Neural cell (in vitro differentiated cells): ENCODE results near the gene OR52A5. TPM values are rescaled to one million over a fixed set of nuclear protein-coding genes. Genes with fewer than 3 reads are reported as not detected.

Experiments used
- H2AFZ ChIP-seq: fragments of 200-600, 300-800 bp; sonication (generic), shearing (Covaris generic); 2 replicates; pipeline ENCODE4 v1.6.0; 2014; ENCODE audit warnings: low read depth, mild to moderate bottlenecking, antibody characterized with exemption, low read length, moderate library complexity
- H3F3A ChIP-seq: fragments of 200-600 bp; shearing (Covaris generic); 2 replicates; pipeline ENCODE4 v1.6.1; 2016; ENCODE audit warnings: mild to moderate bottlenecking, moderate library complexity, mixed read lengths, antibody characterized with exemption, low read length; ENCODE audit not compliant: insufficient read depth, poor library complexity, severe bottlenecking
- H3K27ac ChIP-seq: fragments of 200-600, 300-800 bp; sonication (generic), shearing (Covaris generic); 2 replicates; pipeline ENCODE4 v1.5.1; 2014; ENCODE audit warnings: mild to moderate bottlenecking, low read length, moderate library complexity
- H3K27me3 ChIP-seq: fragments of 300-800, 200-600 bp; sonication (generic), shearing (Covaris generic); 2 replicates; pipeline ENCODE4 v1.6.0; 2014; ENCODE audit warnings: mild to moderate bottlenecking, low read depth, low read length, moderate library complexity; ENCODE audit not compliant: insufficient read depth
- H3K36me3 ChIP-seq: fragments of 300-800, 200-600 bp; sonication (generic), shearing (Covaris generic); 2 replicates; pipeline ENCODE4 v1.5.1; 2014; ENCODE audit warnings: mild to moderate bottlenecking, antibody characterized with exemption, low read length, moderate library complexity; ENCODE audit not compliant: insufficient read depth
- H3K4me2 ChIP-seq: fragments of 300-800, 200-600 bp; sonication (generic), shearing (Covaris generic); 2 replicates; pipeline ENCODE4 v1.6.0; 2014; ENCODE audit warnings: mild to moderate bottlenecking, low read length
- H3K4me3 ChIP-seq: fragments of 300-800, 200-600 bp; sonication (generic), shearing (Covaris generic); 2 replicates; pipeline ENCODE4 v1.5.1; 2014; ENCODE audit warnings: mild to moderate bottlenecking, low read length, moderate library complexity
- H3K79me2 ChIP-seq: fragments of 200-600 bp; shearing (Covaris generic); replicated peaks from 2 replicates; pipeline ENCODE4 v1.6.0; 2014; ENCODE audit warnings: mild to moderate bottlenecking, low read length, moderate library complexity; ENCODE audit not compliant: insufficient read depth
- H3K9ac ChIP-seq: fragments of 300-800, 200-600 bp; sonication (generic), shearing (Covaris generic); 2 replicates; pipeline ENCODE4 v1.6.1; 2016; ENCODE audit warnings: mild to moderate bottlenecking, low read length, mixed read lengths
- H3K9me2 ChIP-seq: fragments of 200-600 bp; shearing (Covaris generic); 2 replicates; pipeline ENCODE4 v1.6.1; 2016; ENCODE audit warnings: mild to moderate bottlenecking, low read length, mixed read lengths; ENCODE audit not compliant: insufficient read depth
- H3K9me3 ChIP-seq: fragments of 200-600, 300-800 bp; sonication (generic), shearing (Covaris generic); 2 replicates; pipeline ENCODE4 v1.6.1; 2016; ENCODE audit warnings: mild to moderate bottlenecking, mixed run types, low read length, moderate library complexity, mixed read lengths
- H4K20me1 ChIP-seq: fragments of 200-600 bp; shearing (Covaris generic); 2 replicates; pipeline ENCODE4 v1.6.1; 2016; ENCODE audit warnings: mild to moderate bottlenecking, mixed run types; ENCODE audit not compliant: insufficient read depth
- CTCF ChIP-seq: fragments of 450-650 bp; IDR thresholded peaks from 2 replicates; pipeline ENCODE4 v1.5.1; 2014; ENCODE audit warnings: antibody characterized with exemption, mild to moderate bottlenecking, moderate library complexity; ENCODE audit not compliant: poor library complexity, severe bottlenecking
- EP300 ChIP-seq: fragments of 450-650 bp; conservative IDR thresholded peaks from 2 replicates; pipeline ENCODE4 v1.6.1; 2014; ENCODE audit warnings: antibody characterized with exemption, mild to moderate bottlenecking, moderate library complexity; ENCODE audit not compliant: poor library complexity, severe bottlenecking
- EZH2 ChIP-seq: fragments of 200-600, 300-800 bp; shearing (Covaris generic), sonication (generic); IDR thresholded peaks from 2 replicates; pipeline ENCODE4 v1.6.1; 2014; ENCODE audit warnings: antibody characterized with exemption, low read length, borderline replicate concordance, mild to moderate bottlenecking; ENCODE audit not compliant: insufficient read depth, poor library complexity, severe bottlenecking
- MXI1 ChIP-seq: fragments of 450-650 bp; conservative IDR thresholded peaks from 2 replicates; pipeline ENCODE4 v1.6.1; 2014; ENCODE audit warnings: antibody characterized with exemption, mild to moderate bottlenecking; ENCODE audit not compliant: poor library complexity, severe bottlenecking
- POLR2AphosphoS5 ChIP-seq: IDR thresholded peaks from 2 replicates; pipeline ENCODE4 v1.6.1; 2012
- RAD21 ChIP-seq: fragments of 450-650 bp; conservative IDR thresholded peaks from 2 replicates; pipeline ENCODE4 v1.6.1; 2014; ENCODE audit warnings: antibody characterized with exemption, mild to moderate bottlenecking, moderate library complexity
- SMC3 ChIP-seq: fragments of 450-650 bp; conservative IDR thresholded peaks from 2 replicates; pipeline ENCODE4 v1.6.1; 2014; ENCODE audit warnings: antibody characterized with exemption, mild to moderate bottlenecking, moderate library complexity; ENCODE audit not compliant: poor library complexity
- TAF1 ChIP-seq: IDR thresholded peaks from 2 replicates; pipeline ENCODE4 v1.6.1; 2012; ENCODE audit warnings: low read depth
- polyA plus RNA-seq: library from polyadenylated mRNA; depleted of rRNA; stranded (reverse); fragments of >200 nt; gene quantifications from 2 replicates; pipeline ENCODE4 v1.2.3, GENCODE V29; 2014
- TF ChIP-seq, protein P1 (sequence below): IDR thresholded peaks from 2 replicates; pipeline ENCODE4 v1.6.1; 2012; ENCODE audit warnings: borderline replicate concordance

The OR52A5 gene
- polyA plus RNA-seq, 1 donor from 2014 or later: not detected

DNA sequence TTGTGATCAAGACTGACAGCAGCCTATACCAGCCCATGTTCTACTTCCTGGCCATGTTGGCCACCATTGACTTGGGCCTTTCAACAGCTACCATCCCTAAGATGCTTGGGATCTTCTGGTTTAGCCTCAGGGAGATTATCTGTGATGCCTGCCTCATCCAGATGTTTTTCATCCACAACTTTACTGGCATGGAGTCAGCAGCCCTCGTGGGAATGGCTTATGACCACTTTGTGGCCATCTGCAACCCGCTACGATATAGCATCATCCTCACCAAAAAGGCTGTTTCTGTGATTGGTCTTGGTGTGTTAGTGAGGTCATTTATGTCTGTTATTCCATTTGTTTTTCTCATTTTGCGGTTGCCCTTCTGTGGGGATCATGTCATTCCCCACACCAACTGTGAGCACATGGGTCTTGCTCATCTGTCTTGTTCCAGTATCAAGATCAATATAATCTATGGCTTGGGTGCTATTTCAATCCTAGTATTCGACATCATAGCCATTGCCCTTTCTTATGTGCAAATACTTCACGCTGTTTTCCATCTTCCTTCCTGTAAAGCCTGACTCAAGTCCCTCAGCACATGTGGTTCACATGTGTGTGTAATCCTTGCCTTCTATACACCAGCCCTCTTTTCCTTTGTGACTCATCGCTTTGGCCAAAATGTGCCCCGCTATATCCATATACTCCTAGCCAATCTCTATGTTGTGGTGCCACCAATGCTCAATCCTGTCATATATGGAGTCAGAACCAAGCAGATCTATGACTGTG, 45.2 kb downstream of the OR52A5 start:
- Histone ChIP-seq H3K27ac (no peak overlapping the region), H3K9me2 (no peaks in the 10 kb centered on the region), H3K9ac (no peak overlapping the region), H3K36me3 (no peaks in the 10 kb centered on the region), H3K4me3 (no peak overlapping the region), H4K20me1 (no peaks in the 10 kb centered on the region), H3K79me2 (no peaks in the 10 kb centered on the region), H2AFZ (no peak overlapping the region), H3K9me3 (no peaks in the 10 kb centered on the region), H3K4me2 (no peak overlapping the region), H3F3A (no peaks in the 10 kb centered on the region), H3K27me3 (no peaks in the 10 kb centered on the region)
- TF ChIP-seq SMC3 (no peak), MXI1 (no peak), EZH2 (no peak), RAD21 (no peak), CTCF (no peak), POLR2AphosphoS5 (no peak), EP300 (no peak), TAF1 (no peak)
- TF ChIP-seq, protein P1, sequence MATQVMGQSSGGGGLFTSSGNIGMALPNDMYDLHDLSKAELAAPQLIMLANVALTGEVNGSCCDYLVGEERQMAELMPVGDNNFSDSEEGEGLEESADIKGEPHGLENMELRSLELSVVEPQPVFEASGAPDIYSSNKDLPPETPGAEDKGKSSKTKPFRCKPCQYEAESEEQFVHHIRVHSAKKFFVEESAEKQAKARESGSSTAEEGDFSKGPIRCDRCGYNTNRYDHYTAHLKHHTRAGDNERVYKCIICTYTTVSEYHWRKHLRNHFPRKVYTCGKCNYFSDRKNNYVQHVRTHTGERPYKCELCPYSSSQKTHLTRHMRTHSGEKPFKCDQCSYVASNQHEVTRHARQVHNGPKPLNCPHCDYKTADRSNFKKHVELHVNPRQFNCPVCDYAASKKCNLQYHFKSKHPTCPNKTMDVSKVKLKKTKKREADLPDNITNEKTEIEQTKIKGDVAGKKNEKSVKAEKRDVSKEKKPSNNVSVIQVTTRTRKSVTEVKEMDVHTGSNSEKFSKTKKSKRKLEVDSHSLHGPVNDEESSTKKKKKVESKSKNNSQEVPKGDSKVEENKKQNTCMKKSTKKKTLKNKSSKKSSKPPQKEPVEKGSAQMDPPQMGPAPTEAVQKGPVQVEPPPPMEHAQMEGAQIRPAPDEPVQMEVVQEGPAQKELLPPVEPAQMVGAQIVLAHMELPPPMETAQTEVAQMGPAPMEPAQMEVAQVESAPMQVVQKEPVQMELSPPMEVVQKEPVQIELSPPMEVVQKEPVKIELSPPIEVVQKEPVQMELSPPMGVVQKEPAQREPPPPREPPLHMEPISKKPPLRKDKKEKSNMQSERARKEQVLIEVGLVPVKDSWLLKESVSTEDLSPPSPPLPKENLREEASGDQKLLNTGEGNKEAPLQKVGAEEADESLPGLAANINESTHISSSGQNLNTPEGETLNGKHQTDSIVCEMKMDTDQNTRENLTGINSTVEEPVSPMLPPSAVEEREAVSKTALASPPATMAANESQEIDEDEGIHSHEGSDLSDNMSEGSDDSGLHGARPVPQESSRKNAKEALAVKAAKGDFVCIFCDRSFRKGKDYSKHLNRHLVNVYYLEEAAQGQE: no peak

- Histone ChIP-seq H3K27ac (no peak overlapping the region), H3K9me3 (no peaks in the 10 kb centered on the region), H2AFZ (no peak overlapping the region), H3K27me3 (no peaks in the 10 kb centered on the region), H4K20me1 (no peaks in the 10 kb centered on the region), H3F3A (no peaks in the 10 kb centered on the region), H3K9me2 (no peaks in the 10 kb centered on the region), H3K4me3 (no peak overlapping the region), H3K79me2 (no peaks in the 10 kb centered on the region), H3K9ac (no peak overlapping the region), H3K4me2 (no peak overlapping the region), H3K36me3 (no peaks in the 10 kb centered on the region)
- no peak for TF ChIP-seq MXI1
- no peak for TF ChIP-seq SMC3
- TF ChIP-seq CTCF: no peak
- no peak for TF ChIP-seq EZH2
- TF ChIP-seq, protein P1: no peak
- TF ChIP-seq POLR2AphosphoS5: no peak
- no peak for TF ChIP-seq EP300
- no peak for TF ChIP-seq TAF1
- TF ChIP-seq RAD21: no peak
Observed at GRCh38 chr11:5090668-5091067, 47.5 kb downstream of the OR52A5 start.
